ENCODE data around the gene BCL2L14.

The BCL2L14 gene

DNA sequence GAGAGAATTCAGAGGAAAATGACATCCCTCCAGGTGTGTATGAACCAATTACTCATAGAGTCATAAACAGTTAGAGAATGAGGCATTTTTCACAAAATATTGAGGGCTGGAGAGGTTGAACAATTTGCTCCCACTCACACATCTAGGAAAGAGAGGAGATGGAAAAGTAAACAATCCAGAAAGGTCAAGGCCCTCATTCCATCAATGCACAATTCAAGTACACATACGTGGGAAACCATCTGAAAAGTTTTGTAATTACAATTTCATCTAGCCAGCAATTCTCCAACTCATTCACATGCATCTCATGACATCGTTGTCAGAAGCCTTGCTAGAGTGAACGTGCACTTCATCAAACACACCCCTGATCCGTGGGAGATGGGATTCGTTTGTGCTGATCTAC is 15.7 kb upstream of the BCL2L14 start:
- DNase-seq (ENCODE audit: low read depth in 2 of 2), result no peak

DNA sequence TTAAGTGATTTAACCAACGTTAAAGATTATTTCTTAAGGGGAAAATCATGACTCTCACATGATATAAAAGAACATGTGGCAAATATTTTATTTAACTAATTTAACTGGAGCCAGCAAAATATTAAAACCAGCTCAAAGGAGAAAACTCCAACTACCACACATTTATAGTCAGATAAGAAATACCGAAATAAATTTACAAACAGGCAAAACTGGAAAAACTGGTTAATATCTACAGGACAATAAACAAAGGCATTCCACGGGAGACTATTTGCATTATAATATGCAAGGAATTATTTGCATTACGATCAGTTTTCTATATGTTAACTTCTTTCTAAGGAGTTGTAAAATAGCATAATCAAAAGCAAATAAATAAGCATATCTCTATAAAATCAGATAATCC is 13.8 kb upstream of the BCL2L14 start:
- DNase-seq (ENCODE audit: low read depth in 2 of 2), result no peak

DNA sequence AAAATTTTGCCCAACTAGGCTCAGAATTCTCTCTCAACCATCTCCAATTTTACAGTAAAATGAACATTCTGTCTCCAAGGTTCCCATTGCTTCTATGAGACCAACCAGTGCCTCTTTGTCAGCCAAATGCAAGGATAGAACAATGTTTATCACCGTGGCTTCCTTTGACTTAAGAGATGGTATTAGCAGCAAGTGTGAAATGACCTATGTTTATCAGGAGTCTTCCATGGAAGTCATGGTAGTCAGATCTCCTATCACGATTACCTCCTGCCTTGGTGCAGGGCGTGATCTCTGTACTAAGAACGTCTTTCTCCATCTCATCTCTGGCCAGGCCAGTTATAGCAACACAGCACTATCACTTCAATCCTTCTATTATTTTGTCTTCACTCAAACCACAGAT is 6.1 kb upstream of the BCL2L14 start:
- no peak for DNase-seq (ENCODE audit: low read depth in 2 of 2)

DNA sequence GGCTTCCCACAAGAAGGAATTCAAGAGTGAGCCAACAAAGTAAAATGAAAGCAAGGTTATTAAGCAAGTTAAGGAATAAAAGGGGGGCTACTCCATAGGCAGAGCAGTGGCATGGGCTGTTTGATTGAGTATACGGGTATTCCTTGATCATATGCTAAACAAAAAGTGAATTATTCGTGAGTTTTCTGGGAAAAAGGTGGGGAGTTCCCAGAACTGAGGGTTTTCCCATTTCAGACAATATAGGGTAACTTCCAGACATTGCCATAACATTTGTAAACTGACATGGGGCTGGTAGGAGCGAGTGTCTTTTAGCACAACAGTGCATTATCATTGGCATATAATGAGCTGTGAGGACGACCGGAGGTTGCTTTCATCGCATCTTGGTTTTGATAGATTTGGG is 2.0 kb upstream of the BCL2L14 start:
- no peak for DNase-seq (ENCODE audit: low read depth in 2 of 2)

GRCh38 chr12:12069821-12070548 is 754 bp upstream of the BCL2L14 start:
- no peak for DNase-seq (ENCODE audit: low read depth in 2 of 2)

DNA sequence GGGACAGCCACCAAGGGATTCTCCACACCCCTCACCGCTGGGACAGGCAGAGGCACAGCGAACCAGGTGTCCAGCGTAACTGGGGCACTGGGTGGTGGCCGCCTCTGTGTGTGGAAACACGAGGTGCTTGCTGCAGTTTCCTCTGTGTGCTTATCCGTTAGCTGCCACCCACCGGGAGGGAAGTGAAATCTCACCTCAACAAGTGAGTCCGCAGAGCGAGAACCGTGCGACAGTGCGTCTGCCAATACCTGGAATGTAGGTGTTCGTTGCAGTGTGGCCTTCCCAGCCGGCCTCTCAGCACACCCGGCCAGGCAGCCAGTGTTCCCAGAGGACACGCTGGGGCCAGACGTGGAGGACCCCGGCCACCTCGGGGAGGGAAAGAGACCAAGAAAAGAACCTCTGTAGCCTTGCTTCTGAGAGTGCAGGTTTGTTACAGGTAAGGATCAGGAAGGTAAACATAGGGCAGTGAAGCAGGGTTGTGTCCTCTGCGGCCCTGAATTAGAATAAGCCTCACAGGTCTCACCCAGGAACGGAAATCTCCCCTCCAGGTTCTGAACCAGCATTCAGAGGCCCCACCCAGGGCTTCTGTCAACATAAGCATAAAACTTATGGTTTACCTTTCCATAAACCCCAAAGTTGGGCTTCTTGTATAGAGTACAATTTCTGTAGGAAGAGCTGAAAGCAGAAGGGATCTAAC is 1.5 kb downstream of the BCL2L14 start:
- DNase-seq (ENCODE audit: low read depth in 2 of 2), result peak; percentile 15 to 26

GRCh38 chr12:12079291-12079690 is 8.6 kb downstream of the BCL2L14 start:
- DNase-seq (ENCODE audit: low read depth in 2 of 2), result no peak

GRCh38 chr12:12081836-12082497 is 11.2 kb downstream of the BCL2L14 start:
- DNase-seq (ENCODE audit: low read depth in 2 of 2), result no peak

- DNase-seq (ENCODE audit: low read depth in 2 of 2), result no peak
Measured at GRCh38 chr12:12083688-12084087, 12.9 kb downstream of the BCL2L14 start.

- DNase-seq (ENCODE audit: low read depth in 2 of 2), result no peak
Measured at GRCh38 chr12:12086362-12086761, 15.6 kb downstream of the BCL2L14 start.

- no peak for DNase-seq (ENCODE audit: low read depth in 2 of 2)
Measured at GRCh38 chr12:12086973-12087692, 16.4 kb downstream of the BCL2L14 start.

GRCh38 chr12:12087693-12088034 is 16.9 kb downstream of the BCL2L14 start:
- DNase-seq (ENCODE audit: low read depth in 2 of 2), result no peak

DNA sequence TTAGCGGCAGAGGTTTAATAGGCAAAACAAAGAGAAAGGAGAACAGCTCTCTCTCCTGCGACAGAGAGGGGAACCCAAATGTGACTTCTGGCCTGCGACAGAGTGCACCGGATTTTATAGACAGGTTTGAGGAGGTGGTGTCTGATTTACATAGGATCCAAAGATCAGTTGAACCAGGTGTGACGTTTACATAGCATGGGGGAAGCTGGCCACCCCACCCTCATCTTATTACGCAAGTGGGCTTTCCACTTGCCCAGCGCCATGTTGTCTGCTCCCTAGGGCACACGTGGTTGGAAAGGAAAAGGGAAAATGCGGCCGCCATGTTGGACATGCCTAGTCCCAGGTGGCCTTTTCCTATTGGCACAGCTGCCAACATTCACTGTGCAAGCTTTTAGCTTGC is 17.4 kb downstream of the BCL2L14 start:
- no peak for DNase-seq (ENCODE audit: low read depth in 2 of 2)

- DNase-seq (ENCODE audit: low read depth in 2 of 2), result no peak
Measured at GRCh38 chr12:12088761-12089160, 18.0 kb downstream of the BCL2L14 start.

DNA sequence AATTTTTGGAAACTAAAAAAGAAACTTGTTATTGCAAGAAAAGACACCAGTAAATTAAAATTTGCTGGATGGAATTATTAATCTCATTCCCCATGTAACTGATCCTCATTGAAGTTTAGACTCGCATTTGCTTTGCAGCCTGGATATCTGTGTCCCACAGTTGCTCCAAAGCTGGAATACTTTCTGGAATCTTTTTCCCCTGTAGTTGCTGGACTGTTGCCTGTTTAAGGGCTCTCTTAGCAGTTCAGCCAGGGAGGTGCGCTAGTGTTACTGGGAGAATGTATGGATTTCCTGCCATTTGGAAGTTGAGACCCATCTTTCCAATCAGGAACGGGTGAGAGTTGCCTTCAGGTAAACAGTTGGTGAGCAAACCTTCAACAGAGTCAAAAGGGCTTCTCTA is 20.3 kb downstream of the BCL2L14 start:
- no peak for DNase-seq (ENCODE audit: low read depth in 2 of 2)

DNA sequence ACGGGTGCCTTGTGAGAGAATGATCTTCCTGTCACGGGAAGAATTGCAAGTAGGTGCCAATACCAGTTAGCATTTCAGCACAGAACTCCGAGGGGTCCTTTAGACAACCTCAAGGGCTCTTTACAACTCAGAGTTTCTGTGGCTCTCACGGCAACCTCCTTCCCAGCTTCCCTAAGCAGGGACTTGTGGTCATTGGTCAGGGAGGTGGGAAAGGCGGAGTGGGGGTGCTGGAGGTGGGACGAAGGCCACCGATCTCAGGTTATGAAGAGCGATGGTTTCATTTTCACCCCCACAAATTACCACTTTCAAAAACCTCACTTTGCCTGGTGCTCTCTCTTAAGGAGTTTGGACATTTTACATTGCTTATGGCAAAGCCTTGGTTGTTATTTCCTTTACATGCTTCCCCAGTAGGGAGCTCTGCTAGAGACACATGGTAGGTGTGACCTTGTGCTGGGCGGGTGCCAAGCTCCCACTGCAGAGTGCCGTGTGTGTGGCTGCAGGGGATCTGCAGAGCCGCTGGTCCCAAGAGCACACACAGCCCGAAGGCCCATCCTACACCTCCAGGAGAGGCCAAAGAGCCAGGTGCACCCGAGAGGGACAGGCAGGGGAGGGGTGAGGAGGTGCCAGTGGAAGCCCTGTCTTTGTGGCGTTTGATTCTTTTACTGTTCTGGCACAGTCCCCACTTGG is 21.4 kb downstream of the BCL2L14 start:
- DNase-seq (ENCODE audit: low read depth in 2 of 2), result no peak

- DNase-seq (ENCODE audit: low read depth in 2 of 2), result no peak
Measured at GRCh38 chr12:12094481-12094880, 23.7 kb downstream of the BCL2L14 start.

DNA sequence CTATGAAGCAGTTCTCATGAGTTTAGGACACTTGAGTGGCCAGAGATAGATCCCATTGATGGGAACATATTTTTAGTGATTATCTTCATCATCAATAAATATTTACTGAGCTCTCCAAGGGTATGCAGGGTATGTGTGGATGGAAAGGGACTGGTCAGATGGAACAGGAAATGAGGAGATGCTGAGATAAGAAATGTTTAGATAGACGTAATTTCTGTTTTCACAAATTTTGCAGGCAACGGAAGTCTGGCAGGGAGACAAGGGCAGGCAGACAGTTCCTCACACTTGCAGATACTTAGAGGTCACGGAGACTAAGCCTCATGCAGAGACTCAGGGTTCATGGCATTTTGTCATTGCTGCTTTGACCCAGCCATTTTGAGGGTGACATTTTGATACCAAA is 24.3 kb downstream of the BCL2L14 start:
- no peak for DNase-seq (ENCODE audit: low read depth in 2 of 2)

- DNase-seq (ENCODE audit: low read depth in 2 of 2), result no peak
Measured at GRCh38 chr12:12097891-12098690, 27.4 kb downstream of the BCL2L14 start.

GRCh38 chr12:12098691-12099015 is 27.9 kb downstream of the BCL2L14 start:
- DNase-seq (ENCODE audit: low read depth in 2 of 2), result no peak

DNA sequence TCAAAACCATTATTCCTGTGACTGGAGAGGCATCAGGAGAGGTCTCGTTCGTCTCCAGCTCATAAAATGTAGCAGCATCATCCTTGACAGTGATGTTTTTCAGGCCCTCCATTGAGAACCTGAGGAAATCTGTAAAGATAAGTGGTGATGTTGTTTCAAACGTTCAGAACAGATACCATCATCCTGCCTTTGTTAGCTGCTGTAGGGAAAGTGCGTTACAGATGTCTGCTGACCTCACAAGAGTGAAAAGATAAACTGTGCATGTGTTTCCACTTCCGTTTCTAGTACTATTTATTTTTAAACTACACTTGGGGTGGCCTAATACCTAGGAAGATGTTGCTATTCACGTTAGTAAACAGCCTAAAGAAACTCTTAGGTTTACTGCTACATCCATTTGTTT is 28.4 kb downstream of the BCL2L14 start:
- no peak for DNase-seq (ENCODE audit: low read depth in 2 of 2)
